Epithelial cell of umbilical artery (primary cell): ENCODE measurements around the gene CYP26A1. TPM values are rescaled to one million over a fixed set of nuclear protein-coding genes. Genes with fewer than 3 reads are reported as not detected.

Experiments used
- total RNA-seq: library from RNA; depleted of rRNA; stranded (reverse); fragments of >200 nt; gene quantifications from 2 replicates; pipeline ENCODE4 v1.2.3, GENCODE V29; 2014

CYP26A1 gene
- 0.76 TPM in 1 of 2 replicates, not detected in the other for total RNA-seq

GRCh38 chr10:93073539-93074146, at the start of gene CYP26A1:
TSS of gene CYP26A1 (plus strand) at chr10:93073893. CDS start at chr10:93073935, 42 bp downstream.

GRCh38 chr10:93059975-93060886, 13.5 kb upstream of the CYP26A1 start, which contains the start of gene CYP26C1:
TSS of gene CYP26C1 (plus strand) at chr10:93060798. CDS start at chr10:93061264, 466 bp downstream.

Other genes starting within 250 kb of the CYP26A1 start
- 159 and 180 TPM in 2 replicates for gene EXOC6, start 225.4 kb upstream of the CYP26A1 start, total RNA-seq
- gene CYP26C1, start 13.1 kb upstream of the CYP26A1 start, total RNA-seq = 0.32 and 1.4 TPM in 2 replicates